HCT116 (cell line): ENCODE data around the gene SPEF2. TPM values are rescaled to one million over a fixed set of nuclear protein-coding genes. Genes with fewer than 3 reads are reported as not detected.

Source experiments
- ATAC-seq: fragments of 200-7000 bp; cut with Tn5 transposase; 2 replicates; pipeline ENCODE4 v1.9.1; 2020; ENCODE audit warnings: mild to moderate bottlenecking, moderate library complexity
- BruUV-seq: library from RNA; stranded (reverse); fragments of 400-500 nt; replicated peaks from 2 replicates; lab custom pipeline; 2021; lab: Mats Ljungman, UMichigan
- CTCF ChIA-PET: fragments of 300-600 bp; sonication (Branson Sonifier 250); formaldehyde crosslinking; loops from one replicate; lab custom pipeline; 2021; ENCODE audit warnings: antibody characterized with exemption; lab: Charles Lee
- POLR2A ChIA-PET: fragments of 300-600, 350-600 bp; sonication (Branson Sonifier 250); formaldehyde crosslinking; loops from one replicate; lab custom pipeline; 2021; ENCODE audit warnings: antibody characterized with exemption; lab: Charles Lee
- RAD21 ChIA-PET, 2 experiments: fragments of 300-600 bp; sonication (Branson Sonifier 250); formaldehyde crosslinking; loops; one replicate each; lab custom pipeline; 2023; ENCODE audit warnings: low total read pairs in 2 of 2; ENCODE audit not compliant: uncharacterized antibody in 2 of 2, unreplicated experiment in 2 of 2, low non-redundant PET in 1 of 2; lab: Charles Lee
- DNase-seq: peaks from one replicate; pipeline ENCODE4 v3.0.0-alpha.2; 2010; ENCODE audit warnings: low read depth, low spot score
- H2AFZ ChIP-seq: fragments of 200-600 bp; shearing (Covaris generic), sonication (generic); 2 replicates; pipeline ENCODE4 v1.6.1; 2017; ENCODE audit warnings: low read depth, mixed run types, mixed read lengths, antibody characterized with exemption, low read length; ENCODE audit not compliant: poor library complexity, severe bottlenecking
- H3K27ac ChIP-seq: 2 replicates; pipeline ENCODE4 v1.5.1; 2012; ENCODE audit warnings: low read depth, low read length
- H3K27me3 ChIP-seq: fragments of 200-600 bp; sonication (generic); 2 replicates; pipeline ENCODE4 v1.6.1; 2016; ENCODE audit warnings: mixed run types, low read length, mixed read lengths; ENCODE audit not compliant: insufficient read depth
- H3K36me3 ChIP-seq, 2 experiments: fragments of 200-500 bp in 1 of 2; fragments of 200-600 bp in 1 of 2; sonication (Bioruptor generic) in 1 of 2; sonication (generic) in 1 of 2; 2 replicates each; pipeline versions ENCODE4 v1.5.1 to v1.6.1; 2014 to 2016; ENCODE audit warnings: low read length in 2 of 2, inconsistent platforms in 1 of 2, mixed read lengths in 1 of 2, mixed run types in 1 of 2; ENCODE audit not compliant: insufficient read depth in 2 of 2, control insufficient read depth in 1 of 2
- H3K4me1 ChIP-seq, 2 experiments: fragments of 200-600 bp in 1 of 2; sonication (generic) in 1 of 2; 2 replicates each; pipeline versions ENCODE4 v1.5.1 to v1.6.1; 2012 to 2017; ENCODE audit warnings: low read length in 2 of 2, inconsistent platforms in 1 of 2, mild to moderate bottlenecking in 1 of 2, mixed read lengths in 1 of 2, mixed run types in 1 of 2, moderate library complexity in 1 of 2; ENCODE audit not compliant: insufficient read depth in 2 of 2, control insufficient read depth in 1 of 2
- H3K4me2 ChIP-seq: fragments of 200-600 bp; sonication (generic); 2 replicates; pipeline ENCODE4 v1.6.1; 2017; ENCODE audit warnings: mixed run types, low read length, mixed read lengths
- H3K4me3 ChIP-seq, 2 experiments: fragments of 200-600 bp in 1 of 2; sonication (generic) in 1 of 2; replicated peaks in 1 of 2; 2 replicates each; pipeline ENCODE4 v1.5.1; 2011 to 2016; ENCODE audit warnings: low read length in 2 of 2, control low read depth in 1 of 2, low read depth in 1 of 2, mild to moderate bottlenecking in 1 of 2, mixed read lengths in 1 of 2, mixed run types in 1 of 2
- H3K79me2 ChIP-seq: fragments of 200-600 bp; sonication (generic); 2 replicates; pipeline ENCODE4 v1.6.1; 2017; ENCODE audit warnings: mild to moderate bottlenecking, mixed run types, low read length, moderate library complexity, mixed read lengths; ENCODE audit not compliant: insufficient read depth
- H3K9ac ChIP-seq: fragments of 200-600 bp; sonication (generic); 2 replicates; pipeline ENCODE4 v1.6.1; 2016; ENCODE audit warnings: low read length, mixed read lengths
- H3K9me2 ChIP-seq: fragments of 200-600 bp; sonication (generic), shearing (Covaris generic); 2 replicates; pipeline ENCODE4 v1.6.1; 2017; ENCODE audit warnings: mixed run types, mild to moderate bottlenecking, moderate library complexity; ENCODE audit not compliant: insufficient read depth
- H3K9me3 ChIP-seq, 2 experiments: fragments of 200-500 bp in 1 of 2; fragments of 200-600 bp in 1 of 2; sonication (Bioruptor generic) in 1 of 2; sonication (generic) in 1 of 2; 2 replicates each; pipeline ENCODE4 v1.6.1; 2014 to 2017; ENCODE audit warnings: low read length in 2 of 2, mixed read lengths in 2 of 2, inconsistent platforms in 1 of 2, low read depth in 1 of 2, mild to moderate bottlenecking in 1 of 2, mixed run types in 1 of 2, moderate library complexity in 1 of 2; ENCODE audit not compliant: control insufficient read depth in 1 of 2, insufficient read depth in 1 of 2
- H4K20me1 ChIP-seq: fragments of 200-600 bp; sonication (generic), shearing (Covaris generic); 2 replicates; pipeline ENCODE4 v1.6.1; 2017; ENCODE audit warnings: mixed run types, mild to moderate bottlenecking, moderate library complexity; ENCODE audit not compliant: insufficient read depth
- CTCF ChIP-seq, 3 experiments: fragments of 200-600 bp in 1 of 3; sonication (generic) in 1 of 3; IDR thresholded peaks in 2 of 3; conservative IDR thresholded peaks in 1 of 3; 2 replicates each; pipeline ENCODE4 v1.5.1; 2012 to 2017; ENCODE audit warnings: low read depth in 2 of 3, low read length in 2 of 3, antibody characterized with exemption in 1 of 3, borderline replicate concordance in 1 of 3, control low read depth in 1 of 3, mild to moderate bottlenecking in 1 of 3, mixed read lengths in 1 of 3, mixed run types in 1 of 3, moderate library complexity in 1 of 3; ENCODE audit not compliant: insufficient read depth in 1 of 3
- EGR1 ChIP-seq: IDR thresholded peaks from 2 replicates; pipeline ENCODE4 v1.6.1; 2012; ENCODE audit warnings: low read depth
- ELF1 ChIP-seq: IDR thresholded peaks from 2 replicates; pipeline ENCODE4 v1.6.1; 2012; ENCODE audit warnings: low read depth, borderline replicate concordance
- POLR2AphosphoS5 ChIP-seq: IDR thresholded peaks from 2 replicates; pipeline ENCODE4 v1.6.1; 2011; ENCODE audit warnings: mild to moderate bottlenecking, low read depth, low read length, moderate library complexity
- RAD21 ChIP-seq: IDR thresholded peaks from 2 replicates; pipeline ENCODE4 v1.6.1; 2012; ENCODE audit warnings: low read depth, mild to moderate bottlenecking
- REST ChIP-seq: IDR thresholded peaks from 2 replicates; pipeline ENCODE4 v1.6.1; 2012; ENCODE audit warnings: low read depth
- SRF ChIP-seq: IDR thresholded peaks from 2 replicates; pipeline ENCODE4 v1.6.1; 2012; ENCODE audit warnings: low read depth
- ZNF274 ChIP-seq: fragments of 200-500 bp; sonication (Bioruptor generic); IDR thresholded peaks from 2 replicates; pipeline ENCODE4 v1.6.1; 2014; ENCODE audit warnings: mild to moderate bottlenecking, low read depth, low read length, inconsistent platforms
- intact Hi-C: fragments of 100-400 bp; cut with micrococcal nuclease; formaldehyde crosslinking; loops from 2 replicates; pipeline ENCODE4 v1.10.0; 2022
- total RNA-seq: library from RNA; stranded (reverse); gene quantifications from one replicate; pipeline ENCODE4 v1.2.1, GENCODE V29; 2021; ENCODE audit not compliant: unreplicated experiment

Gene SPEF2
- total RNA-seq, 1 experiment from 2014 or later, result 4.6 TPM

- RAD21 ChIA-PET, result no interaction called here
- H3K4me2 ChIP-seq, result no peak overlapping the region
- no peaks in the 10 kb centered on the region for H3K79me2 ChIP-seq
- DNase-seq, result peak; percentile 13
- TF ChIP-seq CTCF (IDR thresholded peaks at IDR 0.05 in 2 of 3, conservative IDR thresholded peaks at IDR 0.05 in 1 of 3; ENCODE audit: borderline replicate concordance in 1 of 3, insufficient read depth in 1 of 3, low read depth in 2 of 3, low read length in 2 of 3) (peak in 2 of 3 experiments; percentile 14 to 32; a peak in 1 of 6 replicates), SRF (no peak), REST (no peak), POLR2AphosphoS5 (no peak), ZNF274 (no peak), EGR1 (no peak), RAD21 (peak; percentile 39; the same call in 1 of the 2 replicates), ELF1 (no peak)
- TF ChIP-seq, all 23 proteins: peak for 2
- H3K9me3 ChIP-seq, result no peaks in the 10 kb centered on the region
- H3K4me1 ChIP-seq, result no peaks in the 10 kb centered on the region
- peak; percentile 38 for ATAC-seq
- CTCF ChIA-PET, result interaction anchor here (1.2 kb wide), 1 partner anchor 19 kb away, joined by 3 read pairs; the partner anchor contains the start of gene SPEF2
- H3K27ac ChIP-seq, result no peak overlapping the region
- no peak overlapping the region for H3K4me3 ChIP-seq
- no peak overlapping the region for H3K9ac ChIP-seq
- H2AFZ ChIP-seq, result no peak overlapping the region
- no peaks in the 10 kb centered on the region for H4K20me1 ChIP-seq
- intact Hi-C loops, result loop anchor here (10.0 kb wide), 1 partner anchor 504 kb away; no protein-coding TSS in a partner anchor
- no TSS peak for BruUV-seq
- no peaks in the 10 kb centered on the region for H3K9me2 ChIP-seq
- POLR2A ChIA-PET, result no interaction called here
- no peaks in the 10 kb centered on the region for H3K36me3 ChIP-seq
- no peaks in the 10 kb centered on the region; the same call in 1 of the 2 replicates for H3K27me3 ChIP-seq
Observed at GRCh38 chr5:35598707-35599370, 18.8 kb upstream of the SPEF2 start.
